Suppressor macrophage (primary cell): Measurements from ENCODE around the gene MTOR.

Experiments used
- DNase-seq, 4 experiments: peaks; one replicate each; pipeline ENCODE4 v3.0.0-alpha.2; 2020 to 2022

Gene MTOR

DNA sequence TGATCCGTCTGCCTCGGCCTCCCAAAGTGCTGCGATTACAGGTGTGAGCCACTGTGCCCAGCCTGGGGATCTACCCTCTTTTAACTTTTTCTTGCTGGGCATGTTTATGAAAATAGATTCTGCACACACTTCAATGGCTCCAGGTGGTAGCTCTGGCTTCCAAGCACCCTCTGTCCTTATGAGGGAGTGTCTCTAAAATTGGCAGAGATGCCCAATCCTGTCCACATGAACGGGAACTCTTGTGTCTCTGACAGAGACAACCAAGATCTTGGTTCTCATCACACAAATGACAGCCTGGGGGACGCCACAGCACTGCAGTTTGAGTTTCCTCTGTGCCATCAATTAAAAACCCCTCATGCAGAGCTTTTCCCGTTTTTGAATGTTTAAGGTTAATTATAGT, 116.6 kb downstream of the MTOR start:
- no peak for DNase-seq

GRCh38 chr1:11144570-11145256, 117.6 kb downstream of the MTOR start:
- no peak for DNase-seq

GRCh38 chr1:11143907-11144306, 118.4 kb downstream of the MTOR start:
- no peak for DNase-seq

DNA sequence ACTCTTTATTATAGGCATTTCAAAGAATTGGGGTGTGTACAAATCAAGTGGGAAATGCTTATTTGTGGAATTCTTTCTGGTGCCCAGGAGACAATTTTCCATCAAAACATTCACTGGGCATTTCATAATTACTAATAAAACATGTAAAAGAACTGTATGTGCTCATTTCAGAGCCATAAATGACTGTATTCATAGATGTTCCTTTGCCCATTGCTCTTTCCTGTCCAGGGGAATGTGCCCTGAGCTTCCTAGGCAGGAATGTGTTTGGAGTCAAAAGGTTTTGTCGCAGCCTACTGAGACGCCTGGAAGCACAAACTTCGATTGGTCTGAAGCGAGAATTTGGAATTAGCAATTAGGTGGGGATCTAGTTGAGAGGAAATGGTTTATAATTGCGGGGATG, 119.0 kb downstream of the MTOR start:
- DNase-seq, result no peak

GRCh38 chr1:11142618-11143391, 119.5 kb downstream of the MTOR start:
- DNase-seq, result no peak

DNA sequence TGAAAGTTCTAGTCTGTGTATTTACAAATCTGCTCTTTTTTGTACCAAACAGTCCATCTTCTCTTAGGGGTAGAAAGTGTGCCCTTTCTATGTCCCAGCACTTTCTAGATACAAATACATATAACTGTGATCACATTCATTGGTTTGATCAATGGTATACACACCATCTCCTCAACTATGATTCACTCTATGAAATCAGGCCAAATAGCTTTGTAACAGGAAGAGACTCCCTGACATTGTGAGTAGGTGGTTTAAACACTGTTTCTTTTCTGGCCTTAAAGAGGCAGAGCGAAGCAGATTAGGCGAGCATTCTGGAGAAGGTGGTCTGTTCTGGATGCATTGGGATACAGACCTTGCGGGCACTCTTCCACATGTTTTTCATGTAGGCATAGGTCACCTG, 123.4 kb downstream of the MTOR start:
- no peak for DNase-seq

- DNase-seq, result no peak
Measured at GRCh38 chr1:11138029-11138428, 124.3 kb downstream of the MTOR start.

DNA sequence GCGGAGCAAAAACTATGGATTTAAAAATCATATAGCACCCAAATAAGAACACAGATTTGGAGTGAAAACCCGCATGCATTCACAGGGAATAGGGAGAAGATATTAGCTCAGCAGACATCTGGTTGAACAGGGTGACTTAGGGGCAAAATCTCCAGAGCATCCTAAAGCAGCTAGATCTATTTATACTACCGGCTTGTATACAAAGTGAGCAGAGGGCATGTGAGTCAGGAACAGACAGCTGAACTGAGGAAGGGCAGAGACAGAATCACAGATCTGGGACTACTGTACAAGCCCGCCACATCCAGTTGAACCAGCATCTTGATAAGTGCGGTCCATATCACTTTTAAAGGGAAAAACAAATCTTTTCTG, 127.5 kb downstream of the MTOR start:
- no peak for DNase-seq

GRCh38 chr1:11134251-11134897, 128.0 kb downstream of the MTOR start:
- DNase-seq, result no peak

DNA sequence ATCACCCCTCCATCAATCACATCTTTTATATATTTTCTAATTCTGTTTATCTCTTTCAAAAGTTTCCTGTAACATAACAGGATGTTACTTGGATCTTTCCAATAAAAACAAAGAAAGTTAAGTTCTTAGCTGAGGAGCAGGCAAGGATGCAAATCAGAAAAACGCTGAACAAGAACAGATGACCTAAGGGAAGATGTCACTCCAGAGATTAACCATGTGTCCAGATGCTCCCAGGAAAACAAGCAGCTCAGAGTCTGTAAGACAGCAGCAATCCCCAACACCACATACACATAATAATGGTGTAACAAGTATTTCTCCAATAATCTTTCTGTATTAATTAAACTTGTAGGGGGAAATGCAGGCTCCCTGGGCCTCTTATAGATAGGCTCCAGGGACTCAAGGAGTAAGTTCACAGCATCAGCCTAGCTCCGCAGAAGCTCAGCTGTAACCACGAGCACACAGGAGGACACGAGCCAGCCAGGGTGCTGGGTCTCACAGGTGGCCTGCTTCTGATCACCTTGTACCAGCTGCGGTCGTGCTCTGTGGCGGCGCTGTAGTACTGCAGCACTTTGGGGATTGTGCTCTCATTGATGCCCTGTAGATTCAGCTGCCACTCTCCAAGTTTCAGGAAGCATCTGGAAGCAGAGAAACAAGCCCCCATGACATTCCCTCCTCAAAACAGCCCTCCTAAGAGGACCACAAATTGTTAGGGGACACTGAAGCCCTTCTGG, 129.6 kb downstream of the MTOR start:
- no peak for DNase-seq

DNA sequence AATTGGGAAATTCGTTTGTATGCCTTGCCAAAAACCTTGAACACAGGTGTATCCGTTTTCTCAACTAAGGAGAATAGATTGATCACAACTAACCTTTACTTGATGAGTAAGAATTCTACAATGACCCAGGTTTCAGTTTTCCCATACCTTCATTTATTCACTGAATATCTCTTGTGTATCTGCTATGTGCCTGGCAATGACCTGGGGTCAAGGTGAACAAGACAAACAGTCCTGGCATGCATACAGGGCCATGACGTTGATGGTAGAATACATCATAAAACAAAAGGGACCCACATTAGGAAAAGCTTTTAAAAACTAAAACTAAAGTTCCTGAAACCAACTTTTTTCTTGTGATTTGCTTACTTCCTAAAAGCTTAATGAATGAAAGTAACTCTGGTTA, 130.5 kb downstream of the MTOR start:
- DNase-seq, result no peak

DNA sequence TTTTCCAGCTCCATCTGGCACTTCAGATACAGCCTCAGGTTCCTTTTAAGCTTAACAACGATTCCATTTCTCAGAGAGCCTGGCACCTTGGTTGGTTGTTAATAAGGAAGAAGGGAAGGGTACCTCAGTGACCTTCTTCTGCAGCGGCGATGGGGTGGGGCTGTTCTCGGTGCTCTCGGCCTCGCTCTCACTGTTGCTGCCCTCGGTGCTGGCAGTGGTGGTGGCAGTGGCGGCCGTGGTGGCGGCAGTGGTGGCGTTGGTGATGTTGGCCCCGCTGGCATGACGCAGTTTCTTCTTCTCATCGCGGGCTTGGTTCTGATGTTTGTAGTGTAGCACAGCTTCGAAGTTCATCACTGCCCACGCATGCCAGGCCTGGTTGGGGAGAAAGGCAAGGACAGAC, 131.9 kb downstream of the MTOR start:
- no peak for DNase-seq

- no peak for DNase-seq
Measured at GRCh38 chr1:11129649-11130390, 132.5 kb downstream of the MTOR start.

DNA sequence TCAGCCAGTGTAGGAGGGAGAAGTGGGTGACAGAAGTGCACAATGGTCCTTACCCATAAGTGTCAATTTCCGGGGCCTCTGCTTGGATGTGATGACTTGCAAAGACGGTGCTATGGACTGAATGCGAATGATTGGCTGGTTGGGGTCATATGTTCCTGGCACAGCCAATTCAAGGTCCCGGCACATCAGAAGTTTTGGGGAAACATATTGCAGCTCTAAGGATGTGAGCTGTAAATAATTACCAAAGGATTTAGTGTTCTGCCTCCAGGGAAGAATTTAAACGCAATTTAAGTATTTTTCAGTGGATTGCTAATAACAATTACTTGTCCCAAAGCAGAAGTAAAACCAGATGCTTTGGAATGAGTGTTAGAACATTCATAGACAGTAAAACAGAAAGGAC, 135.8 kb downstream of the MTOR start:
- no peak for DNase-seq

GRCh38 chr1:11125931-11126330, 136.4 kb downstream of the MTOR start:
- no peak for DNase-seq

- no peak for DNase-seq
Measured at GRCh38 chr1:11124965-11125364, 137.4 kb downstream of the MTOR start.

DNA sequence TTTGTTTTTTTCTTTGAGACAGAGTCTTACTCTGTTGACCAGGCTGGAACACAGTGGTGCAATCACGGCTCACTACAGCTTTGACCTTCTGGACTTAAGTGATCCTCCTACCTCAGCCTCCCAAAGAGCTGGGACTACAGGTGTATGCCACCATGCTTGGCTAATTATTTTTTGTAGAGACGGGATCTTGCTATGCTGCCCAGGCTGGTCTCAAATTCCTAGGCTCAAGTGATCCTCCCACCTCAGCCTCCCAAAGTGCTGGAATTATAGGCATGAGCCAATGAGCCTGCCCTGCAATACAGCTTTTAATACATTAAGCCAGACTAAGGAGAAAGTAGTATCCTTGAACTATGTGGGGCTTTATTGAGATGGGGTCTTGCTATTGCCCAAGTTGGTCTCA, 146.0 kb downstream of the MTOR start:
- no peak for DNase-seq

DNA sequence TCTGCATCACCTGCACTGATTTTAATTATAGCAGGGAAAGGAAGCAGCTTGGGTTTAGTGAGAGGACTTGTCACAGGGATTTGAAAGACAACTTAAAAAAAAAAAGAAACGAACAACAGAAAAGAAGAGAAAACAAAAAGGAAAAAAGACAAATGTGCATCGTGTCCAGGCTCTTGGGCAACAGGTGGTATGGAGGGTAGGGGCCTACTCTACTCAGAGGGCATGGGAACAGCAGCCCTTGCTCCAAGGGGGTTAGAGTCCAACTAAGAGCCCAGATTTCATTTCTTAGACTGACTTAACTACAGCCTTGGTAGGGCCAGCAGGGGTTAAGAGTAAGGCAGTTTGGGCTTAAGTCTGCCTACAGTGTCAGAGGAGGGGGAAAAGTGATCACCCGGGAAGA, 147.4 kb downstream of the MTOR start:
- DNase-seq, result no peak

DNA sequence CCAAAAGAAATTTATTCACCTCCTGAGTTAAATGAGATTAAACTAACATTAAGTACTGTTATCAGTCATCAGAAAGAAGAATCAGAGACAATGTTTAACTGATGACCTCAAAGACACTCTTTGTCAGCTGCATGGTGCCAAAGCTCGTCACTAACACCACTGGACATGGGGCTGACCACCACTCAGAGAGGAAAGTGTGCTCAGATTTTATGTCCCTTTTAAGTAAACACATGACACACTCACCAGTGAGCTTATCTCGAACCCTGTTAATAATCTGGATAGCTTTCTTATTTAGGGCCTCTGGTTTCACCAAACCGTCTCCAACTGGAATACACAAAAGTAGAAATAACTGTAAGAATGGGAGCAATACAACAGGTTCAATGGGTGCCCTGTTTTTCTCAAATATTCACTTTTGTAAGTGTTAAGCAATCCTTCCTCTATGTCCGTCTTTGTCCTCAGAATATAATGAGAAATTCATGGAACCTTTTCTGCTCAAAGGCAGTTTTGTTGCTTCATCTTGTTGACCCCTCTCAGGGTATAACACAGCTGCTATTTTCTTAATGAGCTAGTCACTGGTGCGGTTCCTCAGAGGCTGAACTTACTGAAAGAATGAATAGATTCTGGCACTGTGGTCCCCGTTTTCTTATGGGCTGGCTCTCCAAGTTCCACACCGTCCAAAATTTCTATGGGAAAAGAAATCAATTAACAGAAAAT, 153.1 kb downstream of the MTOR start:
- no peak for DNase-seq

DNA sequence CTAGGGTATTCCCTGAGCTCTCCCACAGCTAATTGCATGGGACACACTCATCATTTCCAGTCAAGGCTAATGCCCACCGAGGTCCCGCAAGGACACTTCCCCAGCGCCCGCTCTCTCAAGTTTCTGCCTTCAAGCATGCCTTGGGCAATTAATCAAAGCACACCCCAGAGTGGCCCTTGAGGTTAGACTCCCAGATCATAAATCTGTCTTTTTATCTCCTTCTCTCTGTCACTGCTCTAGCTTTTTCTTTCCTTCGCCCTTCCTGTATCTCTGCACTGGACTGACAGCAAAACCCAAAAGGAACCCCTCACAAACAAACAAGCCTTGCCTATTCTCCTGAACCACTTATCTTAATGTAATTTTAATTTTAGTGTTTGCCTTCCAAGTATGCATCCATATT, 154.8 kb downstream of the MTOR start:
- no peak for DNase-seq

DNA sequence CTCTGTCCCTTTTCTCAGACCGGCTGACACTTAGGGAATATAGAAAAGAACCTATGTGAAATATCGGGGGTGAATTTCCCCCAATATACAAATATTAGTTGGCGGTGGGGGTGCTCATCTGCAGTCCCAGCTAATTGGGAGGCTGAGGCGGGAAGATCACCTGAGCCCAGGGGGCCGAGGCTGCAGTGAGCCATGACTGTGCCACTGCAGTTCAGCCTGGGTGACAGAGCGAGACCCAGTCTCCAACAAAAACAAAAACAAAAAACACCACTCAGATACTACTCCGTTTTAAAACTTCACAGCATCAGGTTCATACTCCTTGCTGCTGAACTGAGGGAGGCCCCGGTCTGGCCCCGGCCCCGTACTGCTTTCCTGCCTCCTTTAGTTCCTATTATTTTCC, 156.8 kb downstream of the MTOR start:
- DNase-seq, result no peak

- DNase-seq, result no peak
Measured at GRCh38 chr1:11101347-11101746, 161.0 kb downstream of the MTOR start.
